Muscle layer of colon (tissue), 2 donors: ENCODE results near the gene MEGF6.

Experiments
- H3K27ac ChIP-seq: one replicate; pipeline ENCODE4 v1.7.0; 2013; ENCODE audit warnings: low read depth, mild to moderate bottlenecking, low read length, moderate library complexity
- H3K27me3 ChIP-seq, 2 donors: one replicate each; pipeline ENCODE4 v1.7.0; 2013; ENCODE audit warnings: low read length in 2 of 2, mild to moderate bottlenecking in 2 of 2; ENCODE audit not compliant: insufficient read depth in 2 of 2, control insufficient read depth in 1 of 2
- H3K36me3 ChIP-seq: one replicate; pipeline ENCODE4 v1.7.0; 2013; ENCODE audit warnings: mild to moderate bottlenecking, low read length; ENCODE audit not compliant: insufficient read depth
- H3K4me1 ChIP-seq: one replicate; pipeline ENCODE4 v1.7.0; 2013; ENCODE audit warnings: mild to moderate bottlenecking, low read length; ENCODE audit not compliant: insufficient read depth
- H3K4me3 ChIP-seq, 2 donors: one replicate each; pipeline ENCODE4 v1.7.0; 2013; ENCODE audit warnings: low read length in 2 of 2, low read depth in 1 of 2, mild to moderate bottlenecking in 1 of 2, moderate library complexity in 1 of 2
- H3K9ac ChIP-seq: one replicate; pipeline ENCODE4 v1.7.0; 2013; ENCODE audit warnings: low read length
- H3K9me3 ChIP-seq: one replicate; pipeline ENCODE4 v1.7.0; 2013; ENCODE audit warnings: mild to moderate bottlenecking, low read length
- donor health status: abdominal sarcoma.
- donor health status: Adenocarcinoma of cecum.

The MEGF6 gene

GRCh38 chr1:3603156-3603555 lies 8.2 kb downstream of the MEGF6 start:
- H3K27me3 ChIP-seq = peaks cover 0 to 10% of the 10 kb centered on the region in 2 donors
- no peak overlapping the region for H3K27ac ChIP-seq
- H3K4me3 ChIP-seq = no peak overlapping the region
- H3K9me3 ChIP-seq = no peaks in the 10 kb centered on the region
- no peaks in the 10 kb centered on the region for H3K4me1 ChIP-seq
- H3K9ac ChIP-seq = no peak overlapping the region
- H3K36me3 ChIP-seq = no peaks in the 10 kb centered on the region

GRCh38 chr1:3602375-3602774 lies 8.9 kb downstream of the MEGF6 start:
- H3K36me3 ChIP-seq = no peaks in the 10 kb centered on the region
- peaks cover 0 to 10% of the 10 kb centered on the region in 2 donors for H3K27me3 ChIP-seq
- no peak overlapping the region for H3K27ac ChIP-seq
- H3K4me3 ChIP-seq = no peak overlapping the region
- no peaks in the 10 kb centered on the region for H3K9me3 ChIP-seq
- H3K4me1 ChIP-seq = peaks cover 4% of the 10 kb centered on the region
- no peak overlapping the region for H3K9ac ChIP-seq

DNA sequence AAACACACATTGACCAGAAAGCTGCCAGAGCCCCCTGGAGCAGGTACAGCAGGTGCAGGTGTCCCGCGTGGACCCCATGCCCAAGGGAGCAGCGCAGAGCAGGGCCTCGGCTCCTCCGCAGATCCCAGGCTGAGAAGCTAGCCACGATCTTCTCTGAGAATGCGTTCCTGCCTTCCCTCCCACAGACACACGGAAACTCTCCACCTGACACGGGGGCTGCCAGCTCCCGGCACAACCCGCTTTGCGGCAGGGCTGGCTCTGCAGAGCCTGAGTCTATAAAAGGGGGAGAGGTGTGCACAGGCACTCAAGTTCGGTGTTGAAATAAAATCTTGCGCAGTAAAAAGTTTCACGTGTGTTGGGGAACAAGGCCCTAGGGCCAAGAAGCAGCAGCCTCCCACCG lies 9.6 kb downstream of the MEGF6 start:
- H3K4me1 ChIP-seq = peaks cover 4% of the 10 kb centered on the region
- H3K27me3 ChIP-seq = peaks cover 0 to 10% of the 10 kb centered on the region in 2 donors
- H3K36me3 ChIP-seq = no peaks in the 10 kb centered on the region
- no peak overlapping the region for H3K4me3 ChIP-seq
- no peak overlapping the region for H3K9ac ChIP-seq
- no peaks in the 10 kb centered on the region for H3K9me3 ChIP-seq
- H3K27ac ChIP-seq = no peak overlapping the region

DNA sequence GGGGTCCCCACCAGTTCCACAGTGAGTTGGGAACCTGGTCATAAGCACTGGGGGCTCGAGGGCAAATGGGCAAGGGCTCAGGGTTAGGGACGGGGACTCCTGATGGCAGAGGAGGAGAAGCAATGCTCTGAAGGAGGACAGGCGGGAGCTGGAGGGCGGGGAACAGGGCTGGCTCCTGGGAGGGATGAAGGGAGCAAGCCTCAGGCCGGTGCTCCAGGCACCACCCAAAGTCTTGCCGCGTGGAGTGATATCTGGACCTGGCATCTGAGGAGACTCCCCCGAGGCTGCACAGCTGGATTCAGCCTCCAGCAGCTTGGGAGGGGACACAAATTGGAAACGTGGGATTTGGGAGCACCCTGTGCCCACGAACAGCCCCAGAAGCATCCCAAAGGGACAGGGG lies 11.0 kb downstream of the MEGF6 start:
- H3K27ac ChIP-seq = no peak overlapping the region
- H3K9me3 ChIP-seq = no peaks in the 10 kb centered on the region
- no peak overlapping the region for H3K9ac ChIP-seq
- H3K27me3 ChIP-seq = peaks cover 0 to 5% of the 10 kb centered on the region in 2 donors
- no peaks in the 10 kb centered on the region for H3K36me3 ChIP-seq
- H3K4me1 ChIP-seq = peaks cover 4% of the 10 kb centered on the region
- no peak overlapping the region for H3K4me3 ChIP-seq

DNA sequence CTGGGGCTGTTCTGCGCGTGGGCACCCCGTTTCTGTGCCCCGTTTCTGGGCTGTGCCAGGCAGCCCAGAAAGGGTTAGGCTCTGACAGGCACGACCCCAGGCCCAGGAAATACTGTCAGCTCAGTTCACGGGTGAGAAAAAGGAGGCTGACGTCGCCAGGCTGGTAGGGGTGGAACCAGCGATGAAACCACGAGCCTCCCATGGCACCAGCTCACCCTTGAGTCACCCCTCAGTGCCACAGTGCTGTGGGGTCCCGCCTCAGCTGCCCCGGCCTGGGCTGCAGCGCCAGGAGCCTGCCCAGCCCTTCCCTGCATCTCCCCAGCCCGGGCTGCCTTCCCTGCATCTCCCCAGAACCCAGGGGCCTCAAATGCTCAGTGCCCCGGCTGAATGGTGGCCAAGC lies 11.5 kb downstream of the MEGF6 start:
- H3K9ac ChIP-seq = no peak overlapping the region
- H3K4me1 ChIP-seq = peaks cover 4% of the 10 kb centered on the region
- H3K27me3 ChIP-seq = peaks cover 0 to 5% of the 10 kb centered on the region in 2 donors
- no peaks in the 10 kb centered on the region for H3K36me3 ChIP-seq
- H3K9me3 ChIP-seq = no peaks in the 10 kb centered on the region
- no peak overlapping the region for H3K27ac ChIP-seq
- H3K4me3 ChIP-seq = no peak overlapping the region

DNA sequence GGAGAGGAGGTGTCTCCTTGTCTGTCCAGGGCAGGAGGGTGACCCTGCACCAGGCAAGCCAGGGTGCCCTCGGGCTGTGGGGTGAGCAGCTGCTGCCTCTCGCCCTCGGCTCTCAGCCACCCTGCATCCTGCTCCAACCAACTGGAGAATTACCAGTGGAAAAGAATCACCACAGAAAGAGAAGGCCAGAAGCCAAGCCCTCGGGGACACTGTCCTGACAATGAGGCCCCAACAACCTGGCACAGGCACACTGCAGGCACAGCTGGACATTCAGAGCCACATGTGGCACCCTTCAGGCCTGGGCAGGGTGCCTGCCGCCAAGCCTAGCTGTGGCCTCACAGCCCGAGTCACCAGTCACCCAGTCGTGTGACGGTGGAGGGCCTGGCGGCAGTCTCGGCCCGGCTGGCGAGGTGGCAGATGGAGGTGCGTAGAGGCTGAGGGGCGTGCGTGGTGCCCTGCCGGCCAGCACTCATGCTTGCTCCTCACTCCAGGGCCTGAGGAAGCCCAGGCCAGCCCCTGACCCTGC lies 12.0 kb downstream of the MEGF6 start:
- Histone ChIP-seq H3K4me3 (no peak overlapping the region), H3K4me1 (peaks cover 4% of the 10 kb centered on the region), H3K36me3 (no peaks in the 10 kb centered on the region), H3K9ac (no peak overlapping the region), H3K27ac (no peak overlapping the region), H3K9me3 (no peaks in the 10 kb centered on the region), H3K27me3 (peaks cover 0 to 5% of the 10 kb centered on the region in 2 donors)

DNA sequence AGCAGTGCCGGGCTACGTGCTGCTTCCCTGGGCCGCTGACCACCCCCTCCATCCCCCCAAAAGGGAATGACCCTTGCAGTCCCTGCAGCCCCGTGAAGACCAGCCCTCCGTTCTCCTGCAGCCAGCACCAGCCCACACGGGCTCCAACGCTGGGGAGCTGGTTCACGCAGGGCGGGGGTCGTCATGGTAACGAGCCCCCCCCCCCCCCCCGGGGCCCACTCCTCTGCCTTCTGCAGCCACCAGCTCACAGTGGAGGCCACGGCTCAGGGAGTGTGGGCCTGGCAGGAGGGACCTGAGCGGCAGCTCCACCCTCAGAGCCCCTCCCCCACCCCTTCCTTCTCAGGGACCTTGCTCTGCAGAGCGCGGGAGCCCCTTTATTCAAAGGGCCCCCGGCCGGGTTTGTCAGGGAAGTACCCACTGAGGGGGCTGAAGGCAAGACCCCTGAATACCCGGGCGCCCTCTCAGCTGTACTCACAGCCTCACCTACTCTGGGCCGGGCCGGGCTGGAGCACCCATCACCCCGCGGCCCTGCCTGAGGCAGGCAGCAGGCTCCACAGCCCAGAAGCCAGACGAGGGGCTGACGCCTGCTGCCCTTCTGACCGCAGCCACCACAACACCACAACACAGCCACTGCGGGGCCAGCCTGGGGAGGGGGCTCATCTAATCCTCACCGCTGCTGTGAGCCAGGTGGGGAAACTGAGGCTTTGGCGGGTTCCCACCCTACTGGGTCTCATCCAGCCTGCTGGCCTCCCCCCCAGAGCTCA lies 12.6 kb downstream of the MEGF6 start:
- Histone ChIP-seq H3K27me3 (peaks cover 0 to 5% of the 10 kb centered on the region in 2 donors), H3K36me3 (no peaks in the 10 kb centered on the region), H3K9me3 (no peaks in the 10 kb centered on the region), H3K4me1 (peaks cover 4% of the 10 kb centered on the region), H3K4me3 (no peak overlapping the region), H3K9ac (no peak overlapping the region), H3K27ac (no peak overlapping the region)

- Histone ChIP-seq H3K4me3 (no peak overlapping the region), H3K9ac (no peak overlapping the region), H3K27ac (no peak overlapping the region)
Measured at GRCh38 chr1:3598051-3598491, 13.2 kb downstream of the MEGF6 start.

DNA sequence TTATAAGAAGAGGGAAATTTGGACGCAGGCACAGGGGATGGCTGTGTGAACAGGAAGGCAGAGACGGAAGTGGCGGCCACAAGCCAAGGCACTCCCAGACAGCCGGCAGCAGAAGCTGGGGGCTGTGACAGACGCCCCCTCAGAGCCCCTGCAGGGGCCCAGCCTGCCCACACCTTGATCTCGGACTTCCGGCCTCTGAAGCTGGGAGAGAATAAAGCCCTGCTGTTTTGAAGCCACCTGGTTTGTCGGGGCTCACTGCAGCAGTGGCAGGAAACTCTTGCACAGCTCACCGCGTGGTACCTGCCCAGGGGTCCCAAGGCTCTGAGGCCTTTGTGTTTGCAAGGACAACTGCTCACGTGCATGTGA lies 13.7 kb downstream of the MEGF6 start:
- peaks cover 0 to 5% of the 10 kb centered on the region in 2 donors for H3K27me3 ChIP-seq
- no peaks in the 10 kb centered on the region for H3K9me3 ChIP-seq
- no peak overlapping the region for H3K4me3 ChIP-seq
- no peaks in the 10 kb centered on the region for H3K36me3 ChIP-seq
- no peak overlapping the region for H3K9ac ChIP-seq
- H3K4me1 ChIP-seq = peaks cover 4% of the 10 kb centered on the region
- no peak overlapping the region for H3K27ac ChIP-seq

More at GRCh38 chr1:3598051-3598491, 13.2 kb downstream of the MEGF6 start:
- no peaks in the 10 kb centered on the region for H3K36me3 ChIP-seq
- peaks cover 0 to 5% of the 10 kb centered on the region in 2 donors for H3K27me3 ChIP-seq
- H3K4me1 ChIP-seq = peaks cover 4% of the 10 kb centered on the region
- H3K9me3 ChIP-seq = no peaks in the 10 kb centered on the region

- Histone ChIP-seq H3K4me1 (peaks cover 4% of the 10 kb centered on the region), H3K36me3 (no peaks in the 10 kb centered on the region), H3K27me3 (peaks cover 0 to 5% of the 10 kb centered on the region in 2 donors), H3K4me3 (no peak overlapping the region), H3K27ac (no peak overlapping the region), H3K9me3 (no peaks in the 10 kb centered on the region), H3K9ac (no peak overlapping the region)
Measured at GRCh38 chr1:3596663-3597598, 14.4 kb downstream of the MEGF6 start.

DNA sequence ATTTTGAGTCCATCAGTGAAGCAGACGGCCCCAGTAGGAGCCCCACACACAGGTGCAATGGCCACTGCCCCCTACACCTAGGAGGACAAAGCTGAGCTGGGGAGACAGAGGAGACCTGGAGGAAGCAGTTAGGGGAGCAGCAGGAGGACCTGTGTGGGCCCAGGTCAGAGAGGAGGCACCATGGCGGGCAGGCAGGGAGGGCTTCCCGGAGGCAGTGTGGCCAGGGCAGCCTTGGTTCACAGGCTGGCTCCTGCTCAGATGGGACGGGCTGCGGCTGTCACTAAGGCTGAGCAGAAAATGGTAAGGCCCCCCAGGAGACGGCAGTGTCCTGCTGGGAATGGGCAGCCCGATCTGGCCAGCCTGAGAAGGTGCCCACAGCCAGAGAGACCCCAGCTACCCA lies 15.4 kb downstream of the MEGF6 start:
- Histone ChIP-seq H3K36me3 (no peaks in the 10 kb centered on the region), H3K4me1 (peaks cover 4% of the 10 kb centered on the region), H3K27me3 (peaks cover 0 to 5% of the 10 kb centered on the region in 2 donors), H3K9me3 (no peaks in the 10 kb centered on the region), H3K9ac (no peak overlapping the region), H3K4me3 (no peak overlapping the region), H3K27ac (no peak overlapping the region)
